PC-9 (cell line): ENCODE measurements around the gene BORCS8.

Source experiments
- EZH2 ChIP-seq: fragments of 200-600 bp; sonication (generic); IDR thresholded peaks from 2 replicates; pipeline ENCODE4 v1.8.0; 2017; ENCODE audit warnings: antibody characterized with exemption, low read depth
- TF ChIP-seq, protein P1 (sequence below): fragments of 200-600 bp; sonication (generic); conservative IDR thresholded peaks from 2 replicates; pipeline ENCODE4 v1.6.1; 2017; ENCODE audit warnings: mixed run types, antibody characterized with exemption, mild to moderate bottlenecking, moderate library complexity

DNA sequence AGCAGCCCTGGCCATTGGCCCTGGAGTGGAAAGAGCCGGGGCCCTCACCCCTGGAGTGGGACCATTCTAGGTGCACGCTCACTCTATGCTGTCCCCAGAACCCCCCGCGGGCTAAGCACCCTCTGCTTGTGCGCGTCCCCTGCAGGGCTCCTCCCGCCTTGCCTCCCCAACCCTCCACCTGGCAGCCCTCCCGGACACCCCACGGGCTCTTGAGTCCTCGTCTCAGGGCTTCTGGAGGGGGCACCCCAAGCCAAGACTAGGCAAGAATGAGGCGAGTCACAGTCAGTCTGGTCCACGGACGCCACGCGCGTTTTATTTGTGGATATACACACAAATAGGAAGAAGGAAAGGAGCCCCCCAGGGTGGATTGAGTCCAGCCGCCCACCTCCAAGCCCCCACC lies 46.7 kb downstream of the BORCS8 start:
- TF ChIP-seq, protein P1, sequence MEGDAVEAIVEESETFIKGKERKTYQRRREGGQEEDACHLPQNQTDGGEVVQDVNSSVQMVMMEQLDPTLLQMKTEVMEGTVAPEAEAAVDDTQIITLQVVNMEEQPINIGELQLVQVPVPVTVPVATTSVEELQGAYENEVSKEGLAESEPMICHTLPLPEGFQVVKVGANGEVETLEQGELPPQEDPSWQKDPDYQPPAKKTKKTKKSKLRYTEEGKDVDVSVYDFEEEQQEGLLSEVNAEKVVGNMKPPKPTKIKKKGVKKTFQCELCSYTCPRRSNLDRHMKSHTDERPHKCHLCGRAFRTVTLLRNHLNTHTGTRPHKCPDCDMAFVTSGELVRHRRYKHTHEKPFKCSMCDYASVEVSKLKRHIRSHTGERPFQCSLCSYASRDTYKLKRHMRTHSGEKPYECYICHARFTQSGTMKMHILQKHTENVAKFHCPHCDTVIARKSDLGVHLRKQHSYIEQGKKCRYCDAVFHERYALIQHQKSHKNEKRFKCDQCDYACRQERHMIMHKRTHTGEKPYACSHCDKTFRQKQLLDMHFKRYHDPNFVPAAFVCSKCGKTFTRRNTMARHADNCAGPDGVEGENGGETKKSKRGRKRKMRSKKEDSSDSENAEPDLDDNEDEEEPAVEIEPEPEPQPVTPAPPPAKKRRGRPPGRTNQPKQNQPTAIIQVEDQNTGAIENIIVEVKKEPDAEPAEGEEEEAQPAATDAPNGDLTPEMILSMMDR = no peak
- TF ChIP-seq EZH2 = no peak
